IMR-90 (cell line): ENCODE measurements around the gene ACTN1. TPM values are rescaled to one million over a fixed set of nuclear protein-coding genes. Genes with fewer than 3 reads are reported as not detected.

Experiments
- ATAC-seq: fragments of 200-7000 bp; cut with Tn5 transposase; 2 replicates; pipeline ENCODE4 v1.9.1; 2020; ENCODE audit warnings: low read depth, mild to moderate bottlenecking, moderate library complexity
- BruUV-seq: library from RNA; stranded (reverse); fragments of 400-500 nt; replicated peaks from 2 replicates; lab custom pipeline; 2021; lab: Mats Ljungman, UMichigan
- CTCF ChIA-PET: fragments of 300-600 bp; formaldehyde crosslinking; extraction: SDS; loops from one replicate; lab custom pipeline; 2021; ENCODE audit warnings: antibody characterized with exemption; lab: Yijun Ruan, JAX
- POLR2A ChIA-PET: fragments of 300-600 bp; sonication (Branson Sonifier 250); formaldehyde crosslinking; loops from one replicate; lab custom pipeline; 2022; ENCODE audit warnings: antibody characterized with exemption; ENCODE audit not compliant: unreplicated experiment; lab: Charles Lee
- DNase-seq: peaks from one replicate; pipeline ENCODE4 v3.0.0; 2013
- H2AFZ ChIP-seq: replicated peaks from 2 replicates; pipeline ENCODE3; 2013; ENCODE audit warnings: low read length, mild to moderate bottlenecking; ENCODE audit not compliant: poor library complexity
- H2AK5ac ChIP-seq: 2 replicates; pipeline ENCODE4 v1.6.1; 2013; ENCODE audit warnings: low read depth, low read length, inconsistent platforms
- H2AK9ac ChIP-seq: replicated peaks from 2 replicates; pipeline ENCODE3; 2013; ENCODE audit warnings: mild to moderate bottlenecking, low read depth, low read length, moderate library complexity; ENCODE audit not compliant: poor library complexity
- H2BK120ac ChIP-seq: 2 replicates; pipeline ENCODE4 v1.6.1; 2013; ENCODE audit warnings: low read depth, low read length, inconsistent platforms
- H2BK15ac ChIP-seq: 3 replicates; pipeline ENCODE4 v1.6.1; 2013; ENCODE audit warnings: low read depth, low read length, inconsistent platforms
- H2BK20ac ChIP-seq: 2 replicates; pipeline ENCODE4 v1.6.1; 2013; ENCODE audit warnings: low read depth, mild to moderate bottlenecking, inconsistent platforms, low read length, moderate library complexity
- H2BK5ac ChIP-seq: 2 replicates; pipeline ENCODE4 v1.6.1; 2013; ENCODE audit warnings: mild to moderate bottlenecking, low read depth, low read length, inconsistent platforms; ENCODE audit not compliant: poor library complexity, severe bottlenecking
- H3K14ac ChIP-seq: replicated peaks from 2 replicates; pipeline ENCODE4 v1.6.1; 2013; ENCODE audit warnings: low read depth, low read length, inconsistent platforms
- H3K18ac ChIP-seq: 2 replicates; pipeline ENCODE4 v1.6.1; 2013; ENCODE audit warnings: low read depth, low read length, control low read depth
- H3K23ac ChIP-seq: 2 replicates; pipeline ENCODE4 v1.6.1; 2013; ENCODE audit warnings: low read depth, low read length, inconsistent platforms
- H3K27ac ChIP-seq: 2 replicates; pipeline ENCODE4 v1.5.1; 2013; ENCODE audit warnings: mild to moderate bottlenecking, control low read depth, low read length; ENCODE audit not compliant: insufficient read depth
- H3K27me3 ChIP-seq: 2 replicates; pipeline ENCODE4 v1.6.1; 2013; ENCODE audit warnings: low read length; ENCODE audit not compliant: control insufficient read depth, insufficient read depth
- H3K36me3 ChIP-seq: 2 replicates; pipeline ENCODE4 v1.6.1; 2013; ENCODE audit warnings: low read length, mixed read lengths; ENCODE audit not compliant: control insufficient read depth, insufficient read depth
- H3K4ac ChIP-seq: 2 replicates; pipeline ENCODE4 v1.6.1; 2013; ENCODE audit warnings: low read depth, low read length, inconsistent platforms
- H3K4me1 ChIP-seq: 2 replicates; pipeline ENCODE4 v1.6.1; 2013; ENCODE audit warnings: low read length, mixed read lengths; ENCODE audit not compliant: control insufficient read depth, insufficient read depth
- H3K4me2 ChIP-seq: 2 replicates; pipeline ENCODE4 v1.6.1; 2013; ENCODE audit warnings: low read depth, mild to moderate bottlenecking, control low read depth, low read length, moderate library complexity
- H3K4me3 ChIP-seq: 2 replicates; pipeline ENCODE4 v1.5.1; 2013; ENCODE audit warnings: low read depth, mild to moderate bottlenecking, control low read depth, low read length, moderate library complexity; ENCODE audit not compliant: insufficient read depth
- H3K56ac ChIP-seq: 2 replicates; pipeline ENCODE4 v1.6.1; 2013; ENCODE audit warnings: low read length, inconsistent platforms; ENCODE audit not compliant: insufficient read depth; ENCODE audit errors: extremely low read depth
- H3K79me1 ChIP-seq, 2 experiments: 2 replicates each; pipeline ENCODE4 v1.6.1; 2013; ENCODE audit warnings: low read length in 2 of 2, inconsistent platforms in 1 of 2, low read depth in 1 of 2
- H3K9ac ChIP-seq: 2 replicates; pipeline ENCODE4 v1.6.1; 2013; ENCODE audit warnings: low read depth, low read length, control low read depth
- H3K9me1 ChIP-seq: 2 replicates; pipeline ENCODE4 v1.6.1; 2013; ENCODE audit warnings: low read length, inconsistent platforms; ENCODE audit not compliant: insufficient read depth
- H3K9me3 ChIP-seq: 2 replicates; pipeline ENCODE4 v1.6.1; 2013; ENCODE audit warnings: low read length; ENCODE audit not compliant: control insufficient read depth, insufficient read depth
- H4K20me1 ChIP-seq: 2 replicates; pipeline ENCODE4 v1.6.1; 2013; ENCODE audit warnings: low read length, inconsistent platforms; ENCODE audit not compliant: insufficient read depth
- H4K5ac ChIP-seq: 2 replicates; pipeline ENCODE4 v1.6.1; 2013; ENCODE audit warnings: mild to moderate bottlenecking, low read depth, low read length, control low read depth
- H4K8ac ChIP-seq, 2 experiments: 2 replicates each; pipeline ENCODE4 v1.6.1; 2013; ENCODE audit warnings: low read depth in 2 of 2, low read length in 2 of 2, control low read depth in 1 of 2, inconsistent platforms in 1 of 2
- H4K91ac ChIP-seq: 2 replicates; pipeline ENCODE4 v1.6.1; 2013; ENCODE audit warnings: low read depth, low read length, inconsistent platforms; ENCODE audit not compliant: insufficient read depth
- CEBPB ChIP-seq: IDR thresholded peaks from 2 replicates; pipeline ENCODE4 v1.6.1; 2012; ENCODE audit warnings: low read depth, low read length, improper control_type of control experiment
- ELK1 ChIP-seq: fragments of 150-350 bp; IDR thresholded peaks from 2 replicates; pipeline ENCODE4 v1.6.1; 2016; ENCODE audit warnings: low read depth, mild to moderate bottlenecking, low read length, moderate library complexity, borderline replicate concordance
- FOS ChIP-seq: fragments of 150-350 bp; IDR thresholded peaks from 2 replicates; pipeline ENCODE4 v1.6.1; 2016; ENCODE audit warnings: low read depth, low read length
- MAZ ChIP-seq: IDR thresholded peaks from 2 replicates; pipeline ENCODE4 v1.6.1; 2012; ENCODE audit warnings: low read depth, mild to moderate bottlenecking, low read length, improper control_type of control experiment, moderate library complexity, borderline replicate concordance
- NFE2L2 ChIP-seq: fragments of 150-350 bp; IDR thresholded peaks from 2 replicates; pipeline ENCODE4 v1.6.1; 2016; ENCODE audit warnings: low read depth, mild to moderate bottlenecking, low read length
- POLR2A ChIP-seq: IDR thresholded peaks from 2 replicates; pipeline ENCODE4 v1.6.1; 2012; ENCODE audit warnings: mild to moderate bottlenecking, low read depth, low read length
- RAD21 ChIP-seq: IDR thresholded peaks from 2 replicates; pipeline ENCODE4 v1.6.1; 2012; ENCODE audit warnings: low read length, improper control_type of control experiment
- RFX5 ChIP-seq: IDR thresholded peaks from 2 replicates; pipeline ENCODE4 v1.8.0; 2012; ENCODE audit warnings: low read depth, mild to moderate bottlenecking, low read length, moderate library complexity
- USF2 ChIP-seq: fragments of 150-350 bp; IDR thresholded peaks from 2 replicates; pipeline ENCODE4 v1.6.1; 2017; ENCODE audit warnings: mild to moderate bottlenecking, antibody characterized with exemption, low read length, low read depth
- WGBS, 2 experiments: methylation state at CpG; one replicate each; pipeline versions ENCODE4 v1.1.5 to v1.1.7; 2013; ENCODE audit warnings: missing lambda C conversion rate in 2 of 2; ENCODE audit not compliant: insufficient read length in 1 of 2; ENCODE audit errors: extremely low coverage in 2 of 2; 5-methylcytosine and 5-hydroxymethylcytosine counted together
- dilution Hi-C: fragments of 300-500 bp; cut with HindIII; formaldehyde crosslinking; loops from one replicate; pipeline ENCODE4 v1.14.3; 2018; ENCODE audit warnings: low sequenced_read_pairs; ENCODE audit not compliant: unreplicated experiment
- in situ Hi-C: fragments of 300-500 bp; cut with MboI; formaldehyde crosslinking; loops from 3 replicates; pipeline ENCODE4 v1.14.3; 2019; ENCODE audit warnings: low sequenced_read_pairs, inconsistent platforms, mixed read lengths
- intact Hi-C: fragments of 100-400 bp; cut with micrococcal nuclease; formaldehyde crosslinking; loops from 2 replicates; pipeline ENCODE4 v1.10.0; 2022
- polyA plus RNA-seq, 3 experiments: library from polyadenylated mRNA; depleted of rRNA; stranded (reverse); fragments of >200 nt; gene quantifications; 2 replicates each; pipeline ENCODE4 v1.2.3, GENCODE V29; 2012; ENCODE audit warnings: low replicate concordance in 1 of 3
- total RNA-seq: library from RNA; depleted of rRNA; stranded (reverse); fragments of >200 nt; gene quantifications from 2 replicates; pipeline ENCODE4 v1.2.3, GENCODE V29; 2012

ACTN1 gene
- total and polyA plus RNA-seq, 2 of the 4 experiments (the other 2 are of a cell fraction): 684 to 766 TPM

GRCh38 chr14:69014829-69015259 is 35.7 kb upstream of the ACTN1 start:
- intact Hi-C loops (no loop called here), in situ Hi-C loops (no loop called here), dilution Hi-C loops (no loop called here)
- H2AFZ ChIP-seq: peak overlapping the region; percentile 76
- TF ChIP-seq RFX5: no peak
- no peak for TF ChIP-seq USF2
- TF ChIP-seq POLR2A: no peak
- TF ChIP-seq MAZ: peak; percentile 41; the same call in 1 of the 2 replicates
- no peak for TF ChIP-seq ELK1
- TF ChIP-seq FOS: peak; percentile 10; the same call in 1 of the 2 replicates
- no peak for TF ChIP-seq RAD21
- TF ChIP-seq CEBPB: no peak
- no peak for TF ChIP-seq NFE2L2
- no peak overlapping the region for H3K27ac ChIP-seq
- H3K4me3 ChIP-seq: no peak overlapping the region
- H3K4me2 ChIP-seq: no peak overlapping the region
- peak overlapping the region; percentile 64; the same call in 1 of the 2 replicates for H2BK120ac ChIP-seq
- H4K5ac ChIP-seq: no peak overlapping the region
- H3K18ac ChIP-seq: peak overlapping the region; percentile 73; the same call in 1 of the 2 replicates
- WGBS, 2 experiments: 72% methylated on average over 5 of the region's 6 CpGs; no CpG with 5 or more reads in 1 of the 2 experiments
- no peaks in the 10 kb centered on the region for H3K9me3 ChIP-seq
- peak overlapping the region; percentile 45 for H3K4ac ChIP-seq
- no peak overlapping the region for H2BK20ac ChIP-seq
- H2AK9ac ChIP-seq: peak overlapping the region; percentile 79
- peak overlapping the region; percentile 40; the same call in 1 of the 2 replicates for H3K23ac ChIP-seq
- ChIA-PET POLR2A (no interaction called here), CTCF (interaction anchor here (0.9 kb wide), 1 partner anchor 33 kb away, joined by 3 read pairs; no protein-coding TSS in a partner anchor)
- H4K20me1 ChIP-seq: no peaks in the 10 kb centered on the region
- H2BK5ac ChIP-seq: peak overlapping the region; percentile 63
- peak overlapping the region; percentile 95 for H2AK5ac ChIP-seq
- peaks cover 10% of the 10 kb centered on the region for H3K9me1 ChIP-seq
- peak overlapping the region; percentile 19; the same call in 1 of the 3 replicates for H2BK15ac ChIP-seq
- H3K56ac ChIP-seq: no peak overlapping the region
- H3K14ac ChIP-seq: no peak overlapping the region; the same call in 1 of the 2 replicates
- no peak overlapping the region for H3K9ac ChIP-seq
- H3K27me3 ChIP-seq: no peaks in the 10 kb centered on the region
- no peaks in the 10 kb centered on the region for H3K36me3 ChIP-seq
- peaks cover 0 to 5% of the 10 kb centered on the region in 2 experiments; a peak in 1 of 4 replicates for H3K79me1 ChIP-seq
- peak overlapping the region in 1 of 2 experiments; percentile 45; a peak in 1 of 4 replicates for H4K8ac ChIP-seq
- ATAC-seq (no peak), DNase-seq (peak; percentile 34)
- peaks cover 12% of the 10 kb centered on the region for H3K4me1 ChIP-seq
- 0 out of 2 replicates have a peak overlapping the region, but pooled peaks have one; percentile 11 for H4K91ac ChIP-seq
- no TSS peak for BruUV-seq
